HepG2 (cell line): ENCODE results near the gene CCDC57. TPM values are rescaled to one million over a fixed set of nuclear protein-coding genes. Genes with fewer than 3 reads are reported as not detected.
A peak's percentile ranks its signal among the peaks of the same experiment; 100 is the strongest.

Experiments
- ATF7-NPFF ChIP-seq: sonication (generic); formaldehyde crosslinking; IDR thresholded peaks from 2 replicates; pipeline ENCODE4 v1.8.1; 2023; ENCODE audit warnings: mild to moderate bottlenecking, low read depth, missing genetic modification reagents, moderate library complexity
- BRCA1 ChIP-seq: sonication (generic); formaldehyde crosslinking; IDR thresholded peaks from 2 replicates; pipeline ENCODE4 v1.4.0; 2020; ENCODE audit warnings: missing genetic modification reagents
- CREB3 ChIP-seq: sonication (generic); formaldehyde crosslinking; IDR thresholded peaks from 2 replicates; pipeline ENCODE4 v1.5.0; 2020; ENCODE audit warnings: missing genetic modification reagents
- ERF ChIP-seq: IDR thresholded peaks from 2 replicates; pipeline ENCODE4 v1.6.1; 2018; ENCODE audit warnings: missing biosample characterization, missing genetic modification reagents
- GMEB2 ChIP-seq: IDR thresholded peaks from 2 replicates; pipeline ENCODE4 v1.6.1; 2016; ENCODE audit warnings: missing biosample characterization, missing genetic modification reagents, low read depth
- HHEX ChIP-seq: IDR thresholded peaks from 2 replicates; pipeline ENCODE4 v1.6.1; 2016; ENCODE audit warnings: control low read depth
- HOXA5 ChIP-seq: sonication (generic); formaldehyde crosslinking; IDR thresholded peaks from 2 replicates; pipeline ENCODE4 v1.4.0; 2020; ENCODE audit warnings: missing genetic modification reagents
- KLF16 ChIP-seq, 2 experiments: sonication (generic) in 1 of 2; formaldehyde crosslinking in 1 of 2; IDR thresholded peaks; 2 replicates each; pipeline versions ENCODE4 v1.6.1 to v1.8.0; 2016 to 2023; ENCODE audit warnings: missing genetic modification reagents in 2 of 2, missing compliant biosample characterization in 1 of 2
- MBNL3 ChIP-seq: fragments of 250-450 bp; sonication (Bioruptor Pico); conservative IDR thresholded peaks from 2 replicates; pipeline ENCODE4 v1.8.0; 2022; ENCODE audit warnings: mild to moderate bottlenecking, inconsistent platforms
- NFRKB ChIP-seq: fragments of 450-650 bp; IDR thresholded peaks from 2 replicates; pipeline ENCODE4 v1.6.1; 2017
- ONECUT2 ChIP-seq: sonication (generic); formaldehyde crosslinking; IDR thresholded peaks from 2 replicates; pipeline ENCODE4 v1.4.0; 2020; ENCODE audit warnings: missing genetic modification reagents
- PITX1 ChIP-seq: sonication (generic); formaldehyde crosslinking; IDR thresholded peaks from 2 replicates; pipeline ENCODE4 v1.5.1; 2020; ENCODE audit warnings: mild to moderate bottlenecking, missing genetic modification reagents
- RBFOX2 ChIP-seq: fragments of 200-400 bp; formaldehyde crosslinking; IDR thresholded peaks from 2 replicates; pipeline ENCODE4 v1.6.1; 2017; ENCODE audit warnings: low read depth, mild to moderate bottlenecking, low read length
- ZBTB14 ChIP-seq: sonication (generic); formaldehyde crosslinking; IDR thresholded peaks from 2 replicates; pipeline ENCODE4 v1.4.0; 2020; ENCODE audit warnings: missing genetic modification reagents
- ZBTB33 ChIP-seq: sonication (generic); formaldehyde crosslinking; IDR thresholded peaks from 2 replicates; pipeline ENCODE4 v1.4.0; 2020; ENCODE audit warnings: missing genetic modification reagents
- ZNF121 ChIP-seq: sonication (generic); formaldehyde crosslinking; IDR thresholded peaks from 2 replicates; pipeline ENCODE4 v1.5.0; 2020; ENCODE audit warnings: mild to moderate bottlenecking, missing genetic modification reagents
- ZNF124 ChIP-seq: sonication (generic); formaldehyde crosslinking; IDR thresholded peaks from 2 replicates; pipeline ENCODE4 v1.4.0; 2020; ENCODE audit warnings: missing genetic modification reagents
- ZNF260 ChIP-seq: sonication (generic); formaldehyde crosslinking; IDR thresholded peaks from 2 replicates; pipeline ENCODE4 v1.4.0; 2020; ENCODE audit warnings: missing genetic modification reagents, low read depth, mild to moderate bottlenecking, borderline replicate concordance
- ZNF280B ChIP-seq: sonication (generic); formaldehyde crosslinking; IDR thresholded peaks from 2 replicates; pipeline ENCODE4 v1.5.0; 2020; ENCODE audit warnings: missing genetic modification reagents, mild to moderate bottlenecking, borderline replicate concordance
- ZNF510 ChIP-seq: sonication (generic); formaldehyde crosslinking; IDR thresholded peaks from 2 replicates; pipeline ENCODE4 v1.4.0; 2020; ENCODE audit warnings: low read depth, mild to moderate bottlenecking, missing genetic modification reagents
- ZNF607 ChIP-seq: sonication (generic); formaldehyde crosslinking; IDR thresholded peaks from 2 replicates; pipeline ENCODE4 v1.5.1; 2020; ENCODE audit warnings: missing genetic modification reagents, mild to moderate bottlenecking, borderline replicate concordance
- ZNF639 ChIP-seq: conservative IDR thresholded peaks from 2 replicates; pipeline ENCODE4 v1.6.1; 2018; ENCODE audit warnings: missing genetic modification reagents
- ZNF883 ChIP-seq: sonication (generic); formaldehyde crosslinking; IDR thresholded peaks from 2 replicates; pipeline ENCODE4 v1.5.1; 2020; ENCODE audit warnings: mild to moderate bottlenecking, missing genetic modification reagents; ENCODE audit errors: not compliant biosample characterization
- polyA plus RNA-seq, 8 experiments: library from polyadenylated mRNA; depleted of rRNA in 3 of 8; stranded (reverse) in 7 of 8; unstranded in 1 of 8; fragments of >200 nt; fragmentation: Illumina TruSeq in 4 of 8; extraction: Trizol in 4 of 8; gene quantifications; 2 replicates each; pipeline versions ENCODE4 v1.2.1 to v1.2.3, GENCODE V29; 2011 to 2016; ENCODE audit warnings: low read depth in 4 of 8, missing spikeins in 1 of 8, mixed read lengths in 1 of 8; ENCODE audit not compliant: insufficient read depth in 1 of 8
- total RNA-seq, 5 experiments: library from RNA; depleted of rRNA; stranded (reverse); fragments of >200 nt; fragmentation: Illumina TruSeq; extraction: Trizol; gene quantifications; 2 replicates each; pipeline ENCODE4 v1.2.3, GENCODE V29; 2016; ENCODE audit warnings: low read depth in 1 of 5

The CCDC57 gene
- total and polyA plus RNA-seq, 2 of the 13 experiments (the other 11 are each of a cell fraction or from before 2014, with no cell fraction given), result 59.3 to 59.9 TPM

- no peak for TF ChIP-seq ONECUT2
- no peak for TF ChIP-seq ZBTB14
- 0 out of 2 replicates have a peak, but pooled peaks have one; percentile 15 for TF ChIP-seq ZNF260 (CRISPR knock-in tag)
- no peak for TF ChIP-seq ZNF607 (CRISPR knock-in tag)
- peak; percentile 20; the same call in 1 of the 2 replicates for TF ChIP-seq BRCA1
- no peak for TF ChIP-seq HHEX
- TF ChIP-seq MBNL3 (CRISPR knock-in tag), result no peak
- no peak for TF ChIP-seq GMEB2 (CRISPR knock-in tag)
- TF ChIP-seq ZNF124, result 0 out of 2 replicates have a peak, but pooled peaks have one; percentile 10
- no peak for TF ChIP-seq ZNF883
- TF ChIP-seq ZNF510, result no peak
- no peak; the same call in 1 of the 2 replicates for TF ChIP-seq ATF7-NPFF (CRISPR knock-in tag)
- TF ChIP-seq ERF (CRISPR knock-in tag), result 0 out of 2 replicates have a peak, but pooled peaks have one; percentile 12
- TF ChIP-seq HOXA5 (CRISPR knock-in tag), result no peak
- no peak for TF ChIP-seq CREB3
- no peak for TF ChIP-seq PITX1 (CRISPR knock-in tag)
- TF ChIP-seq ZNF280B, result no peak
- no peak for TF ChIP-seq ZNF121 (CRISPR knock-in tag)
- no peak for TF ChIP-seq KLF16 (CRISPR knock-in tag; IDR thresholded peaks at IDR 0.05)
- TF ChIP-seq NFRKB, result no peak
- TF ChIP-seq RBFOX2, result peak; percentile 78
- no peak for TF ChIP-seq ZNF639 (CRISPR knock-in tag)
- no peak for TF ChIP-seq ZBTB33
Measured at GRCh38 chr17:82239401-82239925, 26.8 kb upstream of the CCDC57 start (continued).
